ENCODE measurements around the gene OSR1.

Gene OSR1

DNA sequence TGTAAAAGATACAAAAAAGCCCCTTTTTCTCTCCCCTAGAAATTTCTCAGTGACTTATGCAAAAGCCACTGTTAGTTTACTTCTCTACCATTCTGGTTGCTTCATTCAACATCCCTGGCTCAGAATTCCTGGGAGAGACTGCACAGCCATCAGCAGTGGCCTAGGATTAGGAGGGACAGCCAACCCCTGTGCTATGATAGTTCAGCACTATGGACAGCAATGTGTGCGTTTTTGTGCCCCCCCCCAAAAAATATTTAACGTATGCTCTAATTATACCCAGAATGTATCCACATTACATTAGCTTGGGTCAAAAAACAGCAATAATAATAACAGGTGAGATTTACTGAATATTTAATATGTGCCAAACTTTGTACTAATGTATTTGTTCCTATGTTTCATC lies 29.0 kb downstream of the OSR1 start:
- TF ChIP-seq GLIS2 (tag by site-specific recombination; IDR thresholded peaks at IDR 0.05): no peak
- TF ChIP-seq, protein P1, sequence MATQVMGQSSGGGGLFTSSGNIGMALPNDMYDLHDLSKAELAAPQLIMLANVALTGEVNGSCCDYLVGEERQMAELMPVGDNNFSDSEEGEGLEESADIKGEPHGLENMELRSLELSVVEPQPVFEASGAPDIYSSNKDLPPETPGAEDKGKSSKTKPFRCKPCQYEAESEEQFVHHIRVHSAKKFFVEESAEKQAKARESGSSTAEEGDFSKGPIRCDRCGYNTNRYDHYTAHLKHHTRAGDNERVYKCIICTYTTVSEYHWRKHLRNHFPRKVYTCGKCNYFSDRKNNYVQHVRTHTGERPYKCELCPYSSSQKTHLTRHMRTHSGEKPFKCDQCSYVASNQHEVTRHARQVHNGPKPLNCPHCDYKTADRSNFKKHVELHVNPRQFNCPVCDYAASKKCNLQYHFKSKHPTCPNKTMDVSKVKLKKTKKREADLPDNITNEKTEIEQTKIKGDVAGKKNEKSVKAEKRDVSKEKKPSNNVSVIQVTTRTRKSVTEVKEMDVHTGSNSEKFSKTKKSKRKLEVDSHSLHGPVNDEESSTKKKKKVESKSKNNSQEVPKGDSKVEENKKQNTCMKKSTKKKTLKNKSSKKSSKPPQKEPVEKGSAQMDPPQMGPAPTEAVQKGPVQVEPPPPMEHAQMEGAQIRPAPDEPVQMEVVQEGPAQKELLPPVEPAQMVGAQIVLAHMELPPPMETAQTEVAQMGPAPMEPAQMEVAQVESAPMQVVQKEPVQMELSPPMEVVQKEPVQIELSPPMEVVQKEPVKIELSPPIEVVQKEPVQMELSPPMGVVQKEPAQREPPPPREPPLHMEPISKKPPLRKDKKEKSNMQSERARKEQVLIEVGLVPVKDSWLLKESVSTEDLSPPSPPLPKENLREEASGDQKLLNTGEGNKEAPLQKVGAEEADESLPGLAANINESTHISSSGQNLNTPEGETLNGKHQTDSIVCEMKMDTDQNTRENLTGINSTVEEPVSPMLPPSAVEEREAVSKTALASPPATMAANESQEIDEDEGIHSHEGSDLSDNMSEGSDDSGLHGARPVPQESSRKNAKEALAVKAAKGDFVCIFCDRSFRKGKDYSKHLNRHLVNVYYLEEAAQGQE (tag by site-specific recombination; IDR thresholded peaks at IDR 0.05): peak; percentile 92
- TF ChIP-seq ZNF830 (tag by site-specific recombination; IDR thresholded peaks at IDR 0.05; ENCODE audit: low read depth): no peak
- TF ChIP-seq, protein P2, sequence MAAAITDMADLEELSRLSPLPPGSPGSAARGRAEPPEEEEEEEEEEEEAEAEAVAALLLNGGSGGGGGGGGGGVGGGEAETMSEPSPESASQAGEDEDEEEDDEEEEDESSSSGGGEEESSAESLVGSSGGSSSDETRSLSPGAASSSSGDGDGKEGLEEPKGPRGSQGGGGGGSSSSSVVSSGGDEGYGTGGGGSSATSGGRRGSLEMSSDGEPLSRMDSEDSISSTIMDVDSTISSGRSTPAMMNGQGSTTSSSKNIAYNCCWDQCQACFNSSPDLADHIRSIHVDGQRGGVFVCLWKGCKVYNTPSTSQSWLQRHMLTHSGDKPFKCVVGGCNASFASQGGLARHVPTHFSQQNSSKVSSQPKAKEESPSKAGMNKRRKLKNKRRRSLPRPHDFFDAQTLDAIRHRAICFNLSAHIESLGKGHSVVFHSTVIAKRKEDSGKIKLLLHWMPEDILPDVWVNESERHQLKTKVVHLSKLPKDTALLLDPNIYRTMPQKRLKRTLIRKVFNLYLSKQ (tag by site-specific recombination; IDR thresholded peaks at IDR 0.05; ENCODE audit: borderline replicate concordance): no peak
- H3K4me1 ChIP-seq (ENCODE audit: control insufficient read depth, insufficient read depth, low read length): no peaks in the 10 kb centered on the region
- H3K9me3 ChIP-seq (ENCODE audit: control insufficient read depth, insufficient read depth, low read depth, low read length): no peaks in the 10 kb centered on the region
- H3K27ac ChIP-seq (ENCODE audit: extremely low read depth, low read depth, low read length): no peak overlapping the region
- H3K36me3 ChIP-seq (ENCODE audit: control insufficient read depth in 2 of 2, insufficient read depth in 1 of 2, low read length in 2 of 2): no peaks in the 10 kb centered on the region; a peak in 1 of 3 replicates
- POLR2A ChIA-PET: no interaction called here
- CTCF ChIA-PET: interaction anchor here (0.6 kb wide), 1 partner anchor 415 kb away, joined by 3 read pairs; no protein-coding TSS in a partner anchor
- no peak overlapping the region for H3K4me3 ChIP-seq (ENCODE audit: low read depth, low read length)

DNA sequence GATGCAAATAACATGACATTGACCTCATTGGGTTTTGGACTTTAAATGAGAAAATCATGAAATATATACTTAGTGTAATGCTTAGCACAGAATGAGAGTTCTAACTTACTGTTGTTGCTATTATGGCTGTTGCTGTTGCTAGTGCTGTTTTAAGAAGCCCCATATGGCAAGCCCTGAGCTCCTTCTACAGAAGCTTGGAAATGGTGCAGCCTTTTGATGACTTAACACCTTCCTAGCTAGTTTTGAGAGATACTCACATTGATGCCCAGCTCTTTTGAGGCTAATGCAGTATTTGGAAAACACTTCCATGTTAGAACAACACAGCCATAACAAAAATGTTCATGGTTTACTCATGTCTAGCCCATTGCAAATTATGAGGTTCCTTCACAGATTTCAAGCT lies 30.9 kb downstream of the OSR1 start:
- CTCF ChIA-PET: no interaction called here
- no peak overlapping the region for H3K4me3 ChIP-seq (ENCODE audit: low read depth, low read length)
- TF ChIP-seq ZNF510 (tag by site-specific recombination; IDR thresholded peaks at IDR 0.05; ENCODE audit: insufficient replicate concordance): no peak
- TF ChIP-seq ZNF112 (tag by site-specific recombination; IDR thresholded peaks at IDR 0.05): no peak
- no peak for TF ChIP-seq ZNF324 (tag by site-specific recombination; IDR thresholded peaks at IDR 0.05)
- no peak for TF ChIP-seq ZNF202 (tag by site-specific recombination; IDR thresholded peaks at IDR 0.05; ENCODE audit: borderline replicate concordance)
- TF ChIP-seq ZNF830 (tag by site-specific recombination; IDR thresholded peaks at IDR 0.05; ENCODE audit: low read depth): no peak
- TF ChIP-seq ZNF561 (tag by site-specific recombination; IDR thresholded peaks at IDR 0.05; ENCODE audit: borderline replicate concordance): no peak
- TF ChIP-seq ZNF585B (tag by site-specific recombination; IDR thresholded peaks at IDR 0.05): no peak
- TF ChIP-seq, protein P3, sequence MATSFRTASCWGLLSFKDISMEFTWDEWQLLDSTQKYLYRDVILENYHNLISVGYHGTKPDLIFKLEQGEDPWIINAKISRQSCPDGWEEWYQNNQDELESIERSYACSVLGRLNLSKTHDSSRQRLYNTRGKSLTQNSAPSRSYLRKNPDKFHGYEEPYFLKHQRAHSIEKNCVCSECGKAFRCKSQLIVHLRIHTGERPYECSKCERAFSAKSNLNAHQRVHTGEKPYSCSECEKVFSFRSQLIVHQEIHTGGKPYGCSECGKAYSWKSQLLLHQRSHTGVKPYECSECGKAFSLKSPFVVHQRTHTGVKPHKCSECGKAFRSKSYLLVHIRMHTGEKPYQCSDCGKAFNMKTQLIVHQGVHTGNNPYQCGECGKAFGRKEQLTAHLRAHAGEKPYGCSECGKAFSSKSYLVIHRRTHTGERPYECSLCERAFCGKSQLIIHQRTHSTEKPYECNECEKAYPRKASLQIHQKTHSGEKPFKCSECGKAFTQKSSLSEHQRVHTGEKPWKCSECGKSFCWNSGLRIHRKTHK (tag by site-specific recombination; IDR thresholded peaks at IDR 0.05): no peak
- TF ChIP-seq, protein P4, sequence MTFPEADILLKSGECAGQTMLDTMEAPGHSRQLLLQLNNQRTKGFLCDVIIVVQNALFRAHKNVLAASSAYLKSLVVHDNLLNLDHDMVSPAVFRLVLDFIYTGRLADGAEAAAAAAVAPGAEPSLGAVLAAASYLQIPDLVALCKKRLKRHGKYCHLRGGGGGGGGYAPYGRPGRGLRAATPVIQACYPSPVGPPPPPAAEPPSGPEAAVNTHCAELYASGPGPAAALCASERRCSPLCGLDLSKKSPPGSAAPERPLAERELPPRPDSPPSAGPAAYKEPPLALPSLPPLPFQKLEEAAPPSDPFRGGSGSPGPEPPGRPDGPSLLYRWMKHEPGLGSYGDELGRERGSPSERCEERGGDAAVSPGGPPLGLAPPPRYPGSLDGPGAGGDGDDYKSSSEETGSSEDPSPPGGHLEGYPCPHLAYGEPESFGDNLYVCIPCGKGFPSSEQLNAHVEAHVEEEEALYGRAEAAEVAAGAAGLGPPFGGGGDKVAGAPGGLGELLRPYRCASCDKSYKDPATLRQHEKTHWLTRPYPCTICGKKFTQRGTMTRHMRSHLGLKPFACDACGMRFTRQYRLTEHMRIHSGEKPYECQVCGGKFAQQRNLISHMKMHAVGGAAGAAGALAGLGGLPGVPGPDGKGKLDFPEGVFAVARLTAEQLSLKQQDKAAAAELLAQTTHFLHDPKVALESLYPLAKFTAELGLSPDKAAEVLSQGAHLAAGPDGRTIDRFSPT (tag by site-specific recombination; IDR thresholded peaks at IDR 0.05): no peak
- TF ChIP-seq ZBTB48 (tag by site-specific recombination; IDR thresholded peaks at IDR 0.05): no peak
- TF ChIP-seq ZNF664 (tag by site-specific recombination; IDR thresholded peaks at IDR 0.05): no peak
- no peak for TF ChIP-seq KLF1 (tag by site-specific recombination; IDR thresholded peaks at IDR 0.05)
- TF ChIP-seq, protein P5, sequence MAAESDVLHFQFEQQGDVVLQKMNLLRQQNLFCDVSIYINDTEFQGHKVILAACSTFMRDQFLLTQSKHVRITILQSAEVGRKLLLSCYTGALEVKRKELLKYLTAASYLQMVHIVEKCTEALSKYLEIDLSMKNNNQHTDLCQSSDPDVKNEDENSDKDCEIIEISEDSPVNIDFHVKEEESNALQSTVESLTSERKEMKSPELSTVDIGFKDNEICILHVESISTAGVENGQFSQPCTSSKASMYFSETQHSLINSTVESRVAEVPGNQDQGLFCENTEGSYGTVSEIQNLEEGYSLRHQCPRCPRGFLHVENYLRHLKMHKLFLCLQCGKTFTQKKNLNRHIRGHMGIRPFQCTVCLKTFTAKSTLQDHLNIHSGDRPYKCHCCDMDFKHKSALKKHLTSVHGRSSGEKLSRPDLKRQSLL (tag by site-specific recombination; IDR thresholded peaks at IDR 0.05): no peak
- no peak for TF ChIP-seq ZNF175 (tag by site-specific recombination; IDR thresholded peaks at IDR 0.05)
- no peak for TF ChIP-seq ZNF341 (tag by site-specific recombination; IDR thresholded peaks at IDR 0.05; ENCODE audit: low read depth)
- TF ChIP-seq IKZF3 (tag by site-specific recombination; IDR thresholded peaks at IDR 0.05): no peak
- no peak for TF ChIP-seq MZF1 (tag by site-specific recombination; IDR thresholded peaks at IDR 0.05; ENCODE audit: borderline replicate concordance)
- H3K4me1 ChIP-seq (ENCODE audit: control insufficient read depth, insufficient read depth, low read length): no peaks in the 10 kb centered on the region
- no peaks in the 10 kb centered on the region for H3K36me3 ChIP-seq (ENCODE audit: control insufficient read depth in 2 of 2, insufficient read depth in 1 of 2, low read length in 2 of 2)
- no peak overlapping the region for H3K27ac ChIP-seq (ENCODE audit: extremely low read depth, low read depth, low read length)
- no peaks in the 10 kb centered on the region for H3K9me3 ChIP-seq (ENCODE audit: control insufficient read depth, insufficient read depth, low read depth, low read length)
- POLR2A ChIA-PET: no interaction called here
